Activated B cell treated with CpG ODN at 0.5 μM for 24 hours (primary cell): ENCODE data around the gene THRAP3. TPM values are rescaled to one million over a fixed set of nuclear protein-coding genes. Genes with fewer than 3 reads are reported as not detected.

Source experiments
- ATAC-seq: fragments of 200-7000 bp; cut with Tn5 transposase; one replicate; pipeline ENCODE4 v1.10.0; 2021; ENCODE audit warnings: low read depth, mild to moderate bottlenecking, moderate library complexity
- CTCF ChIA-PET: fragments of 350-600 bp; sonication (Branson Sonifier 250); formaldehyde crosslinking; loops from one replicate; lab custom pipeline; 2021; ENCODE audit warnings: antibody characterized with exemption; lab: Charles Lee
- POLR2A ChIA-PET: fragments of 350-600 bp; sonication (Branson Sonifier 250); formaldehyde crosslinking; loops from one replicate; lab custom pipeline; 2021; ENCODE audit warnings: antibody characterized with exemption; lab: Charles Lee
- DNase-seq: peaks from one replicate; pipeline ENCODE4 v3.0.0; 2022
- H3K27ac Mint-ChIP-seq: one replicate; pipeline ENCODE4 v1.8.0; 2020; ENCODE audit warnings: mixed read lengths
- H3K27me3 Mint-ChIP-seq: one replicate; pipeline ENCODE4 v1.8.0; 2021; ENCODE audit warnings: mixed read lengths
- H3K36me3 Mint-ChIP-seq: one replicate; pipeline ENCODE4 v1.8.0; 2021; ENCODE audit warnings: low read depth, mixed read lengths
- H3K4me1 Mint-ChIP-seq: one replicate; pipeline ENCODE4 v1.8.0; 2021; ENCODE audit warnings: mixed read lengths
- H3K4me3 Mint-ChIP-seq: one replicate; pipeline ENCODE4 v1.8.0; 2020; ENCODE audit warnings: mild to moderate bottlenecking, mixed read lengths
- H3K9me3 Mint-ChIP-seq: one replicate; pipeline ENCODE4 v1.8.0; 2020; ENCODE audit warnings: mixed read lengths
- CTCF ChIP-seq: fragments of 200-600 bp; IDR thresholded peaks from one replicate; pipeline ENCODE4 v1.8.0; 2022; ENCODE audit warnings: antibody characterized with exemption, mild to moderate bottlenecking
- intact Hi-C: fragments of 100-400 bp; cut with micrococcal nuclease; formaldehyde crosslinking; loops from one replicate; pipeline ENCODE4 v1.15.1; 2024
- total RNA-seq: library from RNA; stranded (reverse); gene quantifications from 2 replicates; pipeline ENCODE4 v1.2.3, GENCODE V29; 2022

The THRAP3 gene
- total RNA-seq, 1 donor from 2014 or later, result 145 TPM

- ATAC-seq, result no peak
- Mint-ChIP-seq H3K4me1 (peaks cover 86% of the 10 kb centered on the region), H3K27me3 (no peaks in the 10 kb centered on the region), H3K9me3 (peaks cover 3% of the 10 kb centered on the region), H3K27ac (peak overlapping the region; percentile 7), H3K36me3 (peaks cover 51% of the 10 kb centered on the region), H3K4me3 (no peak overlapping the region)
- ChIA-PET CTCF (interaction anchor here (1.2 kb wide), 1 partner anchor 103 kb away, joined by 4 read pairs; the partner anchor contains the start of gene TRAPPC3), POLR2A (interaction anchor here (0.6 to 1.5 kb wide), 6 partner anchors 10 to 1236 kb away, joined by 3 to 10 read pairs (median 6); partner anchors contain the start of gene THRAP3)
- DNase-seq, result no peak
- intact Hi-C loops, result no loop called here
- no peak for TF ChIP-seq CTCF
Measured at GRCh38 chr1:36253161-36253862, 29.1 kb downstream of the THRAP3 start.

GRCh38 chr1:36256558-36257374, 32.5 kb downstream of the THRAP3 start:
- Mint-ChIP-seq H3K27me3 (no peaks in the 10 kb centered on the region), H3K4me3 (peak overlapping the region; percentile 42), H3K27ac (peak overlapping the region; percentile 86), H3K9me3 (peaks cover 3% of the 10 kb centered on the region), H3K36me3 (peaks cover 62% of the 10 kb centered on the region), H3K4me1 (peaks cover 72% of the 10 kb centered on the region)
- POLR2A ChIA-PET, result interaction anchor here (1.0 to 1.2 kb wide), 2 partner anchors 33 to 107 kb away, joined by 3 to 9 read pairs; partner anchors contain the start of gene THRAP3
- CTCF ChIA-PET, result no interaction called here
- ATAC-seq, result peak; percentile 55
- intact Hi-C loops, result loop anchor here (2.0 kb wide), 1 partner anchor 32 kb away; the partner anchor contains the start of gene THRAP3
- no peak for DNase-seq
- no peak for TF ChIP-seq CTCF

GRCh38 chr1:36257375-36257767, 33.1 kb downstream of the THRAP3 start:
- intact Hi-C loops, result loop anchor here (2.0 kb wide), 1 partner anchor 33 kb away; the partner anchor contains the start of gene THRAP3
- peak; percentile 65 for ATAC-seq
- Mint-ChIP-seq H3K4me3 (peak overlapping the region; percentile 42), H3K27me3 (no peaks in the 10 kb centered on the region), H3K36me3 (peaks cover 65% of the 10 kb centered on the region), H3K27ac (peak overlapping the region; percentile 86), H3K4me1 (peaks cover 67% of the 10 kb centered on the region), H3K9me3 (peaks cover 3% of the 10 kb centered on the region)
- ChIA-PET CTCF (no interaction called here), POLR2A (interaction anchor here (1.2 kb wide), 1 partner anchor 34 kb away, joined by 9 read pairs; the partner anchor contains the start of gene THRAP3)
- no peak for DNase-seq
- TF ChIP-seq CTCF, result no peak

- intact Hi-C loops, result no loop called here
- Mint-ChIP-seq H3K36me3 (peaks cover 67% of the 10 kb centered on the region), H3K4me3 (no peak overlapping the region), H3K27ac (peak overlapping the region; percentile 18), H3K4me1 (peaks cover 59% of the 10 kb centered on the region), H3K9me3 (peaks cover 3% of the 10 kb centered on the region), H3K27me3 (no peaks in the 10 kb centered on the region)
- no peak for DNase-seq
- POLR2A ChIA-PET, result interaction anchor here (0.6 to 2.1 kb wide), 3 partner anchors 15 to 109 kb away, joined by 3 to 9 read pairs (median 4); partner anchors contain the start of genes THRAP3 and TRAPPC3
- no peak for ATAC-seq
- CTCF ChIA-PET, result interaction anchor here (0.8 kb wide), 1 partner anchor 71 kb away, joined by 3 read pairs; no protein-coding TSS in a partner anchor
- TF ChIP-seq CTCF, result no peak
Measured at GRCh38 chr1:36258960-36259344, 34.7 kb downstream of the THRAP3 start.
